Measurements from ENCODE around the gene KRTAP19-8.

KRTAP19-8 gene

GRCh38 chr21:31038376-31038775 lies at the start of gene KRTAP19-8:
Gene KRTAP19-8 (minus strand): TSS chr21:31038476. CDS start chr21:31038443, 33 bp downstream.
- DNase-seq, result no peak

DNA sequence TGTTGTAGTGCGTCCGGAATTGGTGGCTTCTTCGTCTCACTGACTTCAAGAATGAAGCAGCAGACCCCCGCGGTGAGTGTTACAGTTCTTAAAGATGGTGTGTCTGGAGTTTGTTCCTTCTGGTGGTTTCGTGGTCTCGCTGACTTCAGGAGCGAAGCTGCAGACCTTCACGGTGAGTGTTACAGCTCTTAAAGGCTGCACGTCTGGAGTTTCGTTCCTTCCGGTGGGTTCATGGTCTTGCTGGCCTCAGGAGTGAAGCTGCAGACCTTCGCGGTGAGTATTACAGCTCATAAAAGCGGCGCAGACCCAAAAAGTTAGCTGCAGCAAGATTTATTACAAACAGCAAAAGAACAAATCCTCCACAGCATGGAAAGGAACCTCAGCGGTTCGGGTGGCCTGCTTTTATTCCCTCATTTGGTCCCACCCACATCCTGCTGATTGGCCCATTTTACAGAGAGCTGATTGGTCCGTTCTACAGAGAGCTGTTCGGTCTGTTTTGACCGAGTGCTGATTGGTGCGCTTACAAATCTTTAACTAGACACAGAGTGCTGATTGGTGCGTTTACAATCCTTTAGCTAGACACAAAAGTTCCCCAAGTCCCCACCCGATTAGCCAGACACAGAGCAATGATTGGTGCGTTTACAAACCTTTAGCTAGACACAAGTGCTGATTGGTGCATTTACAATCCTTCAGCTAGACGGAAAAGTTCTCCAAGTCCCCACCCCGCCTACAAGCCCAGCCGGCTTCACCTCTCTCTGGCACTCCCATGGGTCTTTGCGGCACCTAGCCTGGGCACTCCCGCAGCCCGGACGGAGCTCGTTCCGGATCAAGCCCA lies 49.6 kb upstream of the KRTAP19-8 start:
- DNase-seq, result no peak

DNA sequence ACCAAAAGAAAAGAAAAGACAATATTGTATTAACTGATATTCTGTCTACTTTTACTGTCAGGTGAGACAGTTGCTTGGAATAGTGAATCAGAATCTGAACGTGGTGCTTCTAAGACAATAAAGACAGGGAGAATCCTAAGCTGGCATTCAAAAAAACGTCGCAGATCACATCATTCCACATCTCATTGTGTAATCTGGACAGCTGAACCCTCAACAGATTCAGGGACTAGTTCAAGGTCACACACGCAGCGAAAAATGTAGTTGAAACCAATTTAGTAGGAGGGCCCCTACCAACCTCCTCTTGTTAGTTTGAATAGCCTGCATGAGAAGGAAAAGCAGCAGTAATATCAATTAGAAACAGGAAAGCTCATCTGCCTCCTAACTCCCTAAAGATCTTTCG lies 46.4 kb upstream of the KRTAP19-8 start:
- DNase-seq, result no peak

GRCh38 chr21:31078796-31079195 lies 40.5 kb upstream of the KRTAP19-8 start:
- no peak for DNase-seq

DNA sequence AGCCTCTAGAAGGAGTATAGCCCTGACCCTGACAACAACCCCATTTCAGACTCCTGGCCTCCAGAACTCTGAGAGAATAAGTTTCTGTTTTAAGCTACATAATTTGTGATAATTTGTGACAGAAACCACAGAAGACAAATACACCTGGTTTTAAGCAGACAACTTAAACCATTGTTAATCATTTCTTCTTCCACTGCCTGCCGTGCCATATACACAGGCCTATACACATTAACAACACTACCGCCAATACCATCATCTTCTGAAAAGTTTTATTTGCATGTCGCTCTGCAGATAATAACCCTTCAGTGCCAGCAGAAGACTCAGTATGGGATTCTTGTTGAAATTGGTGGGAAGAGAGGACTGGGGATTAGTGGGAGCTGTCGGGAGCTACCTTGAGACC lies 39.9 kb upstream of the KRTAP19-8 start:
- DNase-seq, result no peak

DNA sequence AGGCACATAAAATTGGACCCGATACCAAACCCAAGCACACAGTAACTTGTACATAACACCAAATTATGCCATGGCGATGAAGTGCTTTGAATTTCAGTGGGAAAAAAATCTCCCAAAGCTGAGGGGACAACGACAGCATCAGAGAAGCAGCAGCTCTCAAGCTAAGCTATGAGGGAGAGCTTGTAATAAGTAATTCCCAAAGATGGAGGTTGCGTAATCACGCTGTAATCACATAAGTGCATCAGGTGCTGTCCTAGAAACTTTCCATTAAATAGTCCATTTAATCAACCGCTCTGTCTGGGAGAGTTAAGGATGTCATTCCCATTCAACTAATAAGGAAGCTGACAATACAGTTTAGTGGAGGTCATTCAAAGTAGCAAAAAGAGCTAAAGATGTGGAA lies 37.6 kb upstream of the KRTAP19-8 start:
- no peak for DNase-seq

DNA sequence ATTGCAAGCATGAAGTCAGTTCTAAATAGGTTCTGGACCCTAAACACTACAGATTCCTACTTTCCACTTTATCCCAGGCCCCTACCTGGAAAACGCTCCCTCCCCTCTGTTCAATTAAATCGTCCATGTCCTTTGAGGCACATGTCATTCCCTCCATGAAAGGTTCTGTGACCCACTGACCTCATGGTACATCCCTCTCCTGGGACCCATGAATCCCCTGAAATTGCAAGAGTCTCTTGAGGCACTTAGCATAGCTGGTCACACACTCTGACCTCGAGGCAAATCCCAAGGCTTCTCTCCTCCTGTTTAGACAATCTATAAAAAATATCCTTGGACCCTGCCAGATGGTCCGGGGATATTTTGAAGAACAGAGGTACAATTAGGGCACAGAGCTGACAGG lies 34.3 kb upstream of the KRTAP19-8 start:
- DNase-seq, result no peak

DNA sequence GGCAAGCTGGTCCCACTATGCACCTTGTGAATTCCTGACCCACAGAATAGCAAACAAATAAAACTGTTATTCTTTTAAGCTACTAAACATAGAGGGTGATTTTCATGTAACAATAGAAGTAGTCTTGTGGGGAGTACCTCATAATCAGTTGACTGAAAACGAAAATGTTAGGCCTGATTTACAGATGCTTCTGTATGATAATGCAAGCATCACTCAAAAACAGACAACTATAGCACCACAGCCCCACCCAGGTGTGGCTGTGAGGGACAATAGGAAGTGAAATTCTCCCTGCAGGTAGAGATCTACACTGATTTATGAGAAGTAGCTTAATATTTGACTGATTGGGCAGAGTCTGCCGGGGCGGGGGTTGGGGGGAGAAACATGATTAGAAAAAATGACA lies 26.5 kb upstream of the KRTAP19-8 start:
- no peak for DNase-seq

GRCh38 chr21:31052489-31053142 lies 14.3 kb upstream of the KRTAP19-8 start:
- DNase-seq, result no peak

DNA sequence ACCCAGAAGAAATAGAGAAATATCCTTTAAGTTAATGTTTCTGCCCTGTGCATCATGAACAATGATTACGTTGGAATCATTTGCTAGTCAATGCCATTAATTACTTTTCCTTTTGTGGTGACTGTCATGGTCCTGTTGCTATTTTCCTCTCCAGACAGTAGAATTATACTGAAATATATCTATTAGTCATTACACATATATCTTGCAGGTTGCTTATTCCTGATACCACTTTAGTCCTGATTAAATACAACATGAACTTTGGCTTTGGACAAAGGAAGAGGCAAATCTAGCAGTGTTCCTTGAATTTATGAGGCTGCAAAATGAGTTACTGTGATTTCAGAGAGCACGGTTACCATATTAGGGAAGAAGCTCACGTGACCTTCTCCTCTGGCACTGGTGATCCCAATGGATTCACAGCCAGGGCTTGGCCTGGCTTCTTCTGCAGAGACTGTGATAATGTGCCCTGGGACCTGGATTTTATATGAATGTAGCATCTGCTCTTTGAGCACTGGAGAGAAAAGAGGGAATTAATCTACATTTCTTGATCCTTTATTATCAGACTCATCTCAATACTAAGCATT lies 12.4 kb upstream of the KRTAP19-8 start:
- no peak for DNase-seq

GRCh38 chr21:31045841-31046240 lies 7.6 kb upstream of the KRTAP19-8 start:
- no peak for DNase-seq

- no peak for DNase-seq
These were observed 5.2 kb upstream of the KRTAP19-8 start for GRCh38 chr21:31043471-31043870.

- DNase-seq, result no peak
These were observed 3.8 kb upstream of the KRTAP19-8 start for GRCh38 chr21:31042080-31042464.

GRCh38 chr21:31041295-31042079 lies 3.2 kb upstream of the KRTAP19-8 start:
- DNase-seq, result no peak

- DNase-seq, result no peak
These were observed 3.9 kb downstream of the KRTAP19-8 start for GRCh38 chr21:31034378-31034777.

GRCh38 chr21:31030367-31031106 lies 7.7 kb downstream of the KRTAP19-8 start:
- DNase-seq, result no peak

GRCh38 chr21:31023680-31024079 lies 14.6 kb downstream of the KRTAP19-8 start:
- DNase-seq, result no peak

GRCh38 chr21:31022306-31022705 lies 16.0 kb downstream of the KRTAP19-8 start:
- no peak for DNase-seq

DNA sequence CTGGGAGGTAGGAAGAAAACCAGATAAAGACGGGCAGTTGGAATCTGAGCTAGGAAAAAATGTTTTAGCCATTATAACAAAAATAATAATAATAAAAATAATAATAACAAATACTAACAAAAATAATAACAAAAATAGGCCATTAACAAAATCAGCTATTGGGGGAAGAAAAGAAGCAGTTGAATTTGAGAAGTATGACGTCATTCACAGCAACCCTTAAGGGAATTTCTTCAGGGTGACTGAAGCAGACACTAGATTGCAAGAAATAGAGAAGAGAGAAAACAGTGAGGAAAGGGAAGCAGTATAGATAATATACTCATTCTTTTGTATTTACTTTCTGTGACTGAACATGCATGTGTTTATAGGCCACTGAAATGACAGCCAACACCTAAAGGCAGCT lies 20.0 kb downstream of the KRTAP19-8 start:
- no peak for DNase-seq

DNA sequence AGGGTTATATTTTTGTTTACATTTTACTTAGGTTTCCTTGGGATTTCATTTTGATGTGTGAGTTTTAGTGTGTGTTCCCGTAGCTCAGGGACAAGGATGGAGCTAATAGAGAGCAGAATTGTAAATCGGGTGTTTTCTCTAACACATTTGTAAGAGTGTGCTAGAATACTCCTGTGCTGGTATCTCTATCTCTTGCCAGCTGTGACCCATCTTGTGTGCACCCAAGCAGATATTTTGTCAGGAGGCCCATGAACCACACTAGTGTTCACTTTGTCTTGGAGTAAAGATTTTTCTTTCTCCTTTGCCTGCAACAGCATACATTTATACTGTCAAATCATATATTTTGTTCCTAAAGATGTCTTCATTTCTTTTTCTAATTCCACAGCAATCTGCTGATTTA lies 23.4 kb downstream of the KRTAP19-8 start:
- no peak for DNase-seq

DNA sequence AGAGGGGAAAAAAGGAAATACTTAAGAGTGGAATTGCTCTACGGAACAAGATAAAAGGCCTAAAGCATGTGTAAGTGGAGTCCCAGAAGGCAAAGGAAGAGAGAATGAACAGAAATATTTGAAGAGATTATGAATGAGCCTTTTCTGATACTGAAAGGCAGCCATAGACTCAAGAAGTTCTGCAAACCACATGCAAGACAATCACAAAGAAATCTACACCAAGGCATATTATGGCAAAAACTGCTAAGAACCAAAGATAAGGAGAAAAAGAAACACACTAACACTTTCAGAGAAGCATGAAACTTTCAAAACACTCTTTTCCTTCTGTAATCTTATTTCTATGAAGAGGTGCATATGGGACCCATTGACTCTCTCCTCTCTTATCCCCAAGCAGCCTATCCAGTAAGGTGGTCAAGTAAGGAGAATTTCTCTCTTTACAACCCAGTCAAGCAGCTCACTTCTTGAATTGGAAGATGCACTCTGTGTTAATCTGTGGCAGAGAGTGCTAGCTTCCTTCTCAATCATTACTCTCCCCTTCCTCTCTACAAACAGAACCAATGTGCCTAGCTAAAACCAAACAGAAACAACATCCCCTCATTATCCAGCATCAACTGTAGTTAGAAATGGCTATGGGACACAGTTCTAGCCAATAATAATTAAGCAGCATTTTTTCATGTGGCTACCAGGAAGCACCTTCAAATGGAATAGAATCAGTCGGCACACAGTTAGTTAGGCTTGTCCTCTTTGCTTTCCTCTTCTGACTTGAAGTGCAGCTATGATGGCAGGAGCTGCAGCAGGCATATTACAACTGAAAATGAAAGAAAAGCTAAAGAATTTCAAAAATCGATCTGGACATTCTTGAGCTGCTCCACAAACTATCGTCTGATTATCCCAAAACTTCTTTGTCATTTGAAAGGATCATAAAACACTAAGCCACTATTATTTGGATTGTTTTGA lies 25.9 kb downstream of the KRTAP19-8 start:
- DNase-seq, result no peak
